Hepatocyte (in vitro differentiated cells): ENCODE data around the gene MRGPRX2.

Experiments used
- CTCF ChIP-seq: fragments of 200-600 bp; sonication (generic); IDR thresholded peaks from 2 replicates; pipeline ENCODE4 v1.5.1; 2016; ENCODE audit warnings: antibody characterized with exemption, mild to moderate bottlenecking; ENCODE audit not compliant: poor library complexity
- EZH2 ChIP-seq: fragments of 200-600 bp; sonication (generic); IDR thresholded peaks from 2 replicates; pipeline ENCODE4 v1.6.1; 2016; ENCODE audit warnings: antibody characterized with exemption, mild to moderate bottlenecking, borderline replicate concordance
- EZH2phosphoT487 ChIP-seq: fragments of 200-600 bp; sonication (generic); IDR thresholded peaks from one replicate; pipeline ENCODE4 v1.6.1; 2018; ENCODE audit warnings: antibody characterized with exemption, mild to moderate bottlenecking, low read depth, moderate library complexity; ENCODE audit not compliant: unreplicated experiment, severe bottlenecking

DNA sequence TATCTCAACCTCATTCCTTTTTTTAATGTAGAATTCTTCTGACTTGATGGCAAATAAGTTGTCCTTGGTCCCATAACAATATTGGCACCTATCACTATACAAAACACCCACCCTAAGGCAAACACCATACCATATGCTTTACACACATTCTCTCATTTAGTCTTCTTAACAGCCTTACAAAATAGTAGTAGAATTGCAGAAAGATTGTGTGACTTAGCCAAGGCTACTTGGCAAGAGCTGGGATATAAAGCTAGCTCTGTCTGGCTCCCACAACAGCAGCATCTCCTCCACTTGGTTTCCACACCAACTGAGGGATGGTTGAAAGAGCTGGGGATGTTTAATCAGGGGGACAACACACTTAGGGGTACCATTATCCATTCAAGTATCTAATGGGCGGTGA, 46.6 kb upstream of the MRGPRX2 start:
- no peak for TF ChIP-seq CTCF
- TF ChIP-seq EZH2: no peak
- TF ChIP-seq EZH2phosphoT487: no peak
